Stimulated activated memory B cell treated with anti-CD40 and anti-IgM and Interleukin-4, amounts not matched to agents 10 μg/mL and 1 μg/mL and 100 μg/mL, for 72 hours (primary cell): ENCODE measurements around the gene CDK14.
"Not testable (repeated sequence)": the region's sequence is repeated elsewhere in the genome, so short reads cannot be mapped to it uniquely, and the experiment has no call there.

ENCODE experiments used
- ATAC-seq: fragments of 150-1000 bp; cut with Tn5 transposase; 2 replicates; pipeline ENCODE4 v1.10.0; 2021
- H3K27ac Mint-ChIP-seq: one replicate; pipeline ENCODE4 v1.8.0; 2022; ENCODE audit warnings: mild to moderate bottlenecking, mixed read lengths
- H3K27me3 Mint-ChIP-seq: one replicate; pipeline ENCODE4 v1.8.0; 2022; ENCODE audit warnings: mixed read lengths
- H3K36me3 Mint-ChIP-seq: one replicate; pipeline ENCODE4 v1.8.0; 2022; ENCODE audit warnings: mixed read lengths
- H3K4me1 Mint-ChIP-seq: one replicate; pipeline ENCODE4 v1.8.0; 2022; ENCODE audit warnings: mixed read lengths
- H3K4me3 Mint-ChIP-seq: one replicate; pipeline ENCODE4 v1.8.0; 2022; ENCODE audit warnings: mild to moderate bottlenecking, moderate library complexity, mixed read lengths
- H3K9me3 Mint-ChIP-seq: one replicate; pipeline ENCODE4 v1.8.0; 2022; ENCODE audit warnings: mixed read lengths

Gene CDK14

GRCh38 chr7:90755041-90755440 is 158.9 kb downstream of the CDK14 start:
- Mint-ChIP-seq H3K9me3 (no peaks in the 10 kb centered on the region), H3K27ac (no peak overlapping the region), H3K27me3 (no peaks in the 10 kb centered on the region), H3K36me3 (peaks cover 55% of the 10 kb centered on the region), H3K4me1 (peaks cover 75% of the 10 kb centered on the region), H3K4me3 (no peak overlapping the region)
- no peak for ATAC-seq

GRCh38 chr7:90756366-90756765 is 160.2 kb downstream of the CDK14 start:
- no peak for ATAC-seq
- Mint-ChIP-seq H3K27me3 (no peaks in the 10 kb centered on the region), H3K36me3 (peaks cover 51% of the 10 kb centered on the region), H3K9me3 (no peaks in the 10 kb centered on the region), H3K4me3 (no peak overlapping the region), H3K4me1 (peaks cover 85% of the 10 kb centered on the region), H3K27ac (peak overlapping the region; percentile 81)

- H3K4me1 Mint-ChIP-seq, result peaks cover 85% of the 10 kb centered on the region
- not testable (repeated sequence) for H3K27me3 Mint-ChIP-seq, H3K9me3 Mint-ChIP-seq
- ATAC-seq, result peak; percentile 92
- H3K27ac Mint-ChIP-seq, result peak overlapping the region; percentile 81
- H3K36me3 Mint-ChIP-seq, result peaks cover 50% of the 10 kb centered on the region
- peak overlapping the region; percentile 31 for H3K4me3 Mint-ChIP-seq
These were observed 161.4 kb downstream of the CDK14 start for GRCh38 chr7:90757565-90757950.

GRCh38 chr7:90758933-90759562 is 162.9 kb downstream of the CDK14 start:
- Mint-ChIP-seq H3K36me3 (peaks cover 48% of the 10 kb centered on the region), H3K9me3 (peaks cover 2% of the 10 kb centered on the region), H3K4me1 (peaks cover 85% of the 10 kb centered on the region), H3K27me3 (no peaks in the 10 kb centered on the region), H3K4me3 (no peak overlapping the region), H3K27ac (peak overlapping the region; percentile 82)
- ATAC-seq, result no peak

GRCh38 chr7:90759710-90760109 is 163.6 kb downstream of the CDK14 start:
- Mint-ChIP-seq H3K4me3 (no peak overlapping the region), H3K9me3 (peaks cover 2% of the 10 kb centered on the region), H3K27me3 (no peaks in the 10 kb centered on the region), H3K4me1 (peaks cover 85% of the 10 kb centered on the region), H3K27ac (peak overlapping the region; percentile 82), H3K36me3 (peaks cover 48% of the 10 kb centered on the region)
- no peak for ATAC-seq

- Mint-ChIP-seq H3K9me3 (peaks cover 2% of the 10 kb centered on the region), H3K27me3 (no peaks in the 10 kb centered on the region), H3K4me3 (no peak overlapping the region), H3K36me3 (peaks cover 58% of the 10 kb centered on the region), H3K27ac (peak overlapping the region; percentile 30), H3K4me1 (peaks cover 91% of the 10 kb centered on the region)
- ATAC-seq, result no peak
These were observed 164.8 kb downstream of the CDK14 start for GRCh38 chr7:90760892-90761291.

GRCh38 chr7:90761584-90761983 is 165.5 kb downstream of the CDK14 start:
- Mint-ChIP-seq H3K36me3 (peaks cover 65% of the 10 kb centered on the region), H3K4me3 (no peak overlapping the region), H3K4me1 (peaks cover 93% of the 10 kb centered on the region), H3K9me3 (peaks cover 2% of the 10 kb centered on the region), H3K27ac (peak overlapping the region; percentile 30), H3K27me3 (no peaks in the 10 kb centered on the region)
- no peak for ATAC-seq

- no peaks in the 10 kb centered on the region for H3K27me3 Mint-ChIP-seq
- H3K27ac Mint-ChIP-seq, result peak overlapping the region; percentile 30
- H3K4me1 Mint-ChIP-seq, result peaks cover 93% of the 10 kb centered on the region
- ATAC-seq, result no peak
- H3K36me3 Mint-ChIP-seq, result peaks cover 65% of the 10 kb centered on the region
- H3K4me3 Mint-ChIP-seq, result no peak overlapping the region
- peaks cover 2% of the 10 kb centered on the region for H3K9me3 Mint-ChIP-seq
These were observed 167.0 kb downstream of the CDK14 start for GRCh38 chr7:90763108-90763507.

- Mint-ChIP-seq H3K4me1 (peaks cover 80% of the 10 kb centered on the region), H3K27ac (peak overlapping the region; percentile 80), H3K27me3 (no peaks in the 10 kb centered on the region), H3K36me3 (peaks cover 69% of the 10 kb centered on the region), H3K4me3 (no peak overlapping the region), H3K9me3 (peaks cover 2% of the 10 kb centered on the region)
- ATAC-seq, result peak; percentile 51
These were observed 168.9 kb downstream of the CDK14 start for GRCh38 chr7:90764848-90765570.

- no peak for ATAC-seq
- Mint-ChIP-seq H3K4me1 (peaks cover 76% of the 10 kb centered on the region), H3K9me3 (peaks cover 13% of the 10 kb centered on the region), H3K36me3 (peaks cover 73% of the 10 kb centered on the region), H3K27me3 (no peaks in the 10 kb centered on the region), H3K4me3 (no peak overlapping the region), H3K27ac (peak overlapping the region; percentile 77)
These were observed 170.9 kb downstream of the CDK14 start for GRCh38 chr7:90766814-90767564.

- no peak for ATAC-seq
- no peaks in the 10 kb centered on the region for H3K27me3 Mint-ChIP-seq
- H3K4me3 Mint-ChIP-seq, result no peak overlapping the region
- peaks cover 18% of the 10 kb centered on the region for H3K9me3 Mint-ChIP-seq
- H3K4me1 Mint-ChIP-seq, result peaks cover 71% of the 10 kb centered on the region
- peaks cover 71% of the 10 kb centered on the region for H3K36me3 Mint-ChIP-seq
- peak overlapping the region; percentile 77 for H3K27ac Mint-ChIP-seq
These were observed 172.2 kb downstream of the CDK14 start for GRCh38 chr7:90768301-90768700.

GRCh38 chr7:90769036-90769435 is 172.9 kb downstream of the CDK14 start:
- no peaks in the 10 kb centered on the region for H3K27me3 Mint-ChIP-seq
- H3K36me3 Mint-ChIP-seq, result peaks cover 76% of the 10 kb centered on the region
- H3K4me3 Mint-ChIP-seq, result no peak overlapping the region
- ATAC-seq, result no peak
- peaks cover 18% of the 10 kb centered on the region for H3K9me3 Mint-ChIP-seq
- peaks cover 69% of the 10 kb centered on the region for H3K4me1 Mint-ChIP-seq
- H3K27ac Mint-ChIP-seq, result no peak overlapping the region

GRCh38 chr7:90769566-90769965 is 173.4 kb downstream of the CDK14 start:
- not testable (repeated sequence) for H3K27me3 Mint-ChIP-seq, ATAC-seq, H3K27ac Mint-ChIP-seq, H3K4me3 Mint-ChIP-seq
- Mint-ChIP-seq H3K9me3 (peaks cover 18% of the 10 kb centered on the region), H3K36me3 (peaks cover 80% of the 10 kb centered on the region), H3K4me1 (peaks cover 67% of the 10 kb centered on the region)

GRCh38 chr7:90771281-90771680 is 175.2 kb downstream of the CDK14 start:
- peaks cover 56% of the 10 kb centered on the region for H3K4me1 Mint-ChIP-seq
- H3K9me3 Mint-ChIP-seq, result peaks cover 18% of the 10 kb centered on the region
- no peak overlapping the region for H3K4me3 Mint-ChIP-seq
- no peaks in the 10 kb centered on the region for H3K27me3 Mint-ChIP-seq
- H3K27ac Mint-ChIP-seq, result peak overlapping the region; percentile 83
- peaks cover 71% of the 10 kb centered on the region for H3K36me3 Mint-ChIP-seq
- ATAC-seq, result no peak

GRCh38 chr7:90772410-90772809 is 176.3 kb downstream of the CDK14 start:
- Mint-ChIP-seq H3K9me3 (peaks cover 18% of the 10 kb centered on the region), H3K27me3 (no peaks in the 10 kb centered on the region), H3K36me3 (peaks cover 60% of the 10 kb centered on the region), H3K4me3 (peak overlapping the region; percentile 48), H3K27ac (peak overlapping the region; percentile 83), H3K4me1 (peaks cover 46% of the 10 kb centered on the region)
- ATAC-seq, result peak; percentile 68
